PC-9 (cell line): ENCODE measurements around the gene CACNA1S. TPM values are rescaled to one million over a fixed set of nuclear protein-coding genes. Genes with fewer than 3 reads are reported as not detected.

ENCODE experiments used
- BruUV-seq: library from RNA; stranded (reverse); fragments of 400-500 nt; replicated peaks from 2 replicates; lab custom pipeline; 2021; lab: Mats Ljungman, UMichigan
- CTCF ChIA-PET: fragments of 300-600 bp; sonication (Branson Sonifier 250); formaldehyde crosslinking; loops from one replicate; lab custom pipeline; 2022; ENCODE audit warnings: antibody characterized with exemption; lab: Charles Lee
- POLR2A ChIA-PET: fragments of 300-600 bp; sonication (Branson Sonifier 250); formaldehyde crosslinking; loops from one replicate; lab custom pipeline; 2022; ENCODE audit warnings: antibody characterized with exemption; ENCODE audit not compliant: unreplicated experiment; lab: Charles Lee
- DNase-seq, 2 experiments: peaks; one replicate each; pipeline versions ENCODE4 v3.0.0 to v3.0.0-alpha.2; 2015 to 2022; ENCODE audit warnings: mixed read lengths in 1 of 2
- H2AFZ ChIP-seq: fragments of 200-600 bp; sonication (generic); 2 replicates; pipeline ENCODE4 v1.8.1; 2017; ENCODE audit warnings: antibody characterized with exemption
- H3F3A ChIP-seq: fragments of 200-600 bp; sonication (generic); 2 replicates; pipeline ENCODE4 v1.8.1; 2017; ENCODE audit warnings: antibody characterized with exemption, mild to moderate bottlenecking, low read depth; ENCODE audit not compliant: insufficient read depth
- H3K27ac ChIP-seq: fragments of 200-600 bp; sonication (generic); 2 replicates; pipeline ENCODE4 v1.6.1; 2016; ENCODE audit warnings: mixed run types
- H3K27me3 ChIP-seq: fragments of 200-600 bp; sonication (generic); 2 replicates; pipeline ENCODE4 v1.6.1; 2016; ENCODE audit warnings: low read depth, mixed run types; ENCODE audit not compliant: insufficient read depth
- H3K36me3 ChIP-seq: fragments of 200-600 bp; sonication (generic); 2 replicates; pipeline ENCODE4 v1.6.1; 2016; ENCODE audit warnings: low read depth, mixed run types
- H3K4me1 ChIP-seq: fragments of 200-600 bp; sonication (generic); replicated peaks from 2 replicates; pipeline ENCODE4 v1.6.1; 2016; ENCODE audit warnings: mixed run types; ENCODE audit not compliant: insufficient read depth
- H3K4me2 ChIP-seq: fragments of 200-600 bp; sonication (generic); 2 replicates; pipeline ENCODE4 v1.6.1; 2017; ENCODE audit warnings: mixed run types
- H3K4me3 ChIP-seq: fragments of 200-600 bp; sonication (generic); 2 replicates; pipeline ENCODE4 v1.6.1; 2016; ENCODE audit warnings: mixed run types
- H3K79me2 ChIP-seq: fragments of 200-600 bp; sonication (generic); 2 replicates; pipeline ENCODE4 v1.6.1; 2017; ENCODE audit warnings: low read depth, mixed run types
- H3K9me2 ChIP-seq: fragments of 200-600 bp; sonication (generic); 2 replicates; pipeline ENCODE4 v1.8.1; 2017; ENCODE audit warnings: mild to moderate bottlenecking; ENCODE audit not compliant: insufficient read depth
- H3K9me3 ChIP-seq: fragments of 200-600 bp; sonication (generic); 2 replicates; pipeline ENCODE4 v1.8.1; 2016; ENCODE audit warnings: low read depth; ENCODE audit not compliant: insufficient read depth
- H4K20me1 ChIP-seq: fragments of 200-600 bp; sonication (generic); 2 replicates; pipeline ENCODE4 v1.8.1; 2017; ENCODE audit not compliant: insufficient read depth
- EZH2 ChIP-seq: fragments of 200-600 bp; sonication (generic); IDR thresholded peaks from 2 replicates; pipeline ENCODE4 v1.8.0; 2017; ENCODE audit warnings: antibody characterized with exemption, low read depth
- intact Hi-C: fragments of 100-400 bp; cut with micrococcal nuclease; formaldehyde crosslinking; loops from one replicate; pipeline ENCODE4 v1.10.0; 2022; ENCODE audit not compliant: unreplicated experiment
- total RNA-seq: library from RNA; stranded (reverse); gene quantifications from 2 replicates; pipeline ENCODE4 v1.2.3, GENCODE V29; 2021
- TF ChIP-seq, protein P1 (sequence below): fragments of 200-600 bp; sonication (generic); conservative IDR thresholded peaks from 2 replicates; pipeline ENCODE4 v1.6.1; 2017; ENCODE audit warnings: mixed run types, antibody characterized with exemption, mild to moderate bottlenecking, moderate library complexity

Gene CACNA1S
- total RNA-seq, 1 experiment from 2014 or later = not detected

DNA sequence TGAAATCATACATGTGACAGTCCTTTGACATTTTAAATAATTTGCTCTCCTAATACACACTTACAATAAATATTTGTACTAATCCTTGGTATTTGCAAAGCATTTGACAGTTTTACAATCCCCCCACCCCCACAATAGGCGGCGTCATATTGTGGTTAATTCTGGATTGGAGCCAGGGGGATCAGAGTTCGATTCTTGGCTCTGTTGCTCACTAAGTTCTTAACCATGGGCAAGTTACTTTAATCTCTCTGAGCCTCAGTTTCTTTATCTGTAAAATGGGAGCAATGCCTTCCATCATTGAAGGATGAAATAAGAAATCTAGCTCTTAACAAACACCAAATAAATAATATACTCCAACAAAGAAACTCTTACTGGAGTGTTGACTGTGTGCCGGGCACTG, 23.8 kb downstream of the CACNA1S start:
- Histone ChIP-seq H3K36me3 (no peaks in the 10 kb centered on the region), H3K4me1 (no peaks in the 10 kb centered on the region), H3K27ac (no peak overlapping the region), H3F3A (no peaks in the 10 kb centered on the region), H3K79me2 (no peaks in the 10 kb centered on the region), H2AFZ (no peak overlapping the region), H3K4me3 (no peak overlapping the region), H3K9me3 (no peaks in the 10 kb centered on the region), H3K4me2 (no peak overlapping the region), H4K20me1 (no peaks in the 10 kb centered on the region), H3K27me3 (peaks cover 53% of the 10 kb centered on the region), H3K9me2 (no peaks in the 10 kb centered on the region)
- no peak for TF ChIP-seq EZH2
- TF ChIP-seq, protein P1, sequence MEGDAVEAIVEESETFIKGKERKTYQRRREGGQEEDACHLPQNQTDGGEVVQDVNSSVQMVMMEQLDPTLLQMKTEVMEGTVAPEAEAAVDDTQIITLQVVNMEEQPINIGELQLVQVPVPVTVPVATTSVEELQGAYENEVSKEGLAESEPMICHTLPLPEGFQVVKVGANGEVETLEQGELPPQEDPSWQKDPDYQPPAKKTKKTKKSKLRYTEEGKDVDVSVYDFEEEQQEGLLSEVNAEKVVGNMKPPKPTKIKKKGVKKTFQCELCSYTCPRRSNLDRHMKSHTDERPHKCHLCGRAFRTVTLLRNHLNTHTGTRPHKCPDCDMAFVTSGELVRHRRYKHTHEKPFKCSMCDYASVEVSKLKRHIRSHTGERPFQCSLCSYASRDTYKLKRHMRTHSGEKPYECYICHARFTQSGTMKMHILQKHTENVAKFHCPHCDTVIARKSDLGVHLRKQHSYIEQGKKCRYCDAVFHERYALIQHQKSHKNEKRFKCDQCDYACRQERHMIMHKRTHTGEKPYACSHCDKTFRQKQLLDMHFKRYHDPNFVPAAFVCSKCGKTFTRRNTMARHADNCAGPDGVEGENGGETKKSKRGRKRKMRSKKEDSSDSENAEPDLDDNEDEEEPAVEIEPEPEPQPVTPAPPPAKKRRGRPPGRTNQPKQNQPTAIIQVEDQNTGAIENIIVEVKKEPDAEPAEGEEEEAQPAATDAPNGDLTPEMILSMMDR = no peak
- DNase-seq = no peak
- CTCF ChIA-PET = no interaction called here
- intact Hi-C loops = no loop called here
- POLR2A ChIA-PET = no interaction called here
- no TSS peak for BruUV-seq

DNA sequence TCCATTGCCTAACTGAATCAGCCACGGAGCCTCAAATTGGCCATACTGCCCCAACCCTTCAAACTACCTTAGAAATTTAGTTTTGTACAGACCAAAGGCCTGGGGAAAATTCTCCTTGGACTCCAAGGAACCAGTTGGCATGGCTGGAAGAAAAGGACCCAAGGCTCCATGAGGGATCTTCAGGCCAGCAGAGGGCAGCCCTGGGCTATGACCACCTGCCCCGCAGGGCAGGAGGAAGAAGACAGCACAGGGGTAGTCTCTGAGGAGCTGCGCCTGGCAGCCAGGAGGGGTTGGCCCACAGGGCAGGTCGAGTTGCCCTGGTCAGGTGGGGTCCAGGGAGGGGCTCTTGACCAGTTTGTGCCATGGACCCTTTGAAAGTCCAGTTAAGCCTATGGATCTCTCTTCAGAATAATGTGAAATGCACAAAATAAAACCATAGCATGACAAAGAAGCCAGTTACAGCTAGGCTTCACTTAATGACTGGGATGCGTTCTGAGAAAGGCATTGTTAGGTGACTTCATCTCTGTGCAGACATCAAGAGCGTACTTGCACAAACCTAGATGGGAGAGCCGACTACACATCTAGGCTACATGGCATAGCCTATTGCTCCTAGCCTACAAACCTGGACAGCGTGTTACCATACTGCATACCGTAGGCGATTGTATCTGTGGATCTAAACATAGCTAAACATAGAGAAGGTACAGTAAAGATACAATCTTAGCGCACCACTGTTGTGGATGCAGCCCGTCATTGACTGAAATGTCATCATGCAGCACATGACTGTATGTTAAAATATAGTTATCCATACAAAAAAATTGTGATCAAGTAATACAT, 26.1 kb downstream of the CACNA1S start:
- no peaks in the 10 kb centered on the region for H4K20me1 ChIP-seq
- no peak overlapping the region for H3K27ac ChIP-seq
- TF ChIP-seq EZH2 = no peak
- TF ChIP-seq, protein P1 = peak; percentile 75
- DNase-seq = peak; percentile 41 to 62
- H3K4me1 ChIP-seq = no peaks in the 10 kb centered on the region
- no peaks in the 10 kb centered on the region for H3K9me2 ChIP-seq
- H3K9me3 ChIP-seq = no peaks in the 10 kb centered on the region
- H3K79me2 ChIP-seq = no peaks in the 10 kb centered on the region
- no peak overlapping the region for H3K4me3 ChIP-seq
- BruUV-seq = no TSS peak
- H3K36me3 ChIP-seq = no peaks in the 10 kb centered on the region
- intact Hi-C loops = loop anchor here (1.0 to 2.0 kb wide), 3 partner anchors 28 to 275 kb away; no protein-coding TSS in a partner anchor
- CTCF ChIA-PET = interaction anchor here (0.8 to 1.4 kb wide), 5 partner anchors 10 to 144 kb away, joined by 3 to 9 read pairs (median 3); no protein-coding TSS in a partner anchor
- no peak overlapping the region for H3K4me2 ChIP-seq
- H3K27me3 ChIP-seq = peaks cover 32% of the 10 kb centered on the region; the same call in 1 of the 2 replicates
- POLR2A ChIA-PET = interaction anchor here (0.6 kb wide), 1 partner anchor 42 kb away, joined by 4 read pairs; no protein-coding TSS in a partner anchor
- no peak overlapping the region for H2AFZ ChIP-seq
- no peaks in the 10 kb centered on the region for H3F3A ChIP-seq

DNA sequence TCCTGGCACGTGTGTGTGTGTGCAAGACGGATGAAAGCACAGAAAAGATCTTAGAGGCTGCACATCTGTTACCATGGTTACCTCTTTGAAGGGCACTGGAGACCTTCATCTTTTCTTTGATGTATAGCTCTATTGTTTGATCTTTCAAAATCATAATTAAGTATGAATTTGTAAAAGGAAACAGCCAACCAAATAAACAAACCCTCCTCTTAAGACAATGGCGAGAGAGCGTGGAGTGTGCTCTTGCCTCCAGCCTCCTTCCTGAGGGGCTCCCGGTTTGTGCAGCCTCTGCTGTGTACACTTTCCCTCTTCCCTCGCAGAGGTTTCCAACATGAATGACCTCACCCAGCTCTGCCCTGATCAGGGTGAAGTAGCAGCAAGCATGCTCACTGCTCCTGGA, 27.9 kb downstream of the CACNA1S start:
- H3K79me2 ChIP-seq = no peaks in the 10 kb centered on the region
- intact Hi-C loops = no loop called here
- TF ChIP-seq, protein P1 = no peak
- TF ChIP-seq EZH2 = no peak
- CTCF ChIA-PET = interaction anchor here (0.6 to 0.7 kb wide), 2 partner anchors 28 to 29 kb away, joined by 3 to 16 read pairs; partner anchors contain the start of gene CACNA1S
- no peak overlapping the region for H2AFZ ChIP-seq
- H4K20me1 ChIP-seq = no peaks in the 10 kb centered on the region
- no peaks in the 10 kb centered on the region for H3K4me1 ChIP-seq
- no peak overlapping the region for H3K4me2 ChIP-seq
- no TSS peak for BruUV-seq
- no peak overlapping the region for H3K27ac ChIP-seq
- H3F3A ChIP-seq = no peaks in the 10 kb centered on the region
- no peak overlapping the region for H3K4me3 ChIP-seq
- no peaks in the 10 kb centered on the region for H3K36me3 ChIP-seq
- POLR2A ChIA-PET = no interaction called here
- H3K9me2 ChIP-seq = no peaks in the 10 kb centered on the region
- H3K9me3 ChIP-seq = no peaks in the 10 kb centered on the region
- DNase-seq = no peak
- H3K27me3 ChIP-seq = peaks cover 39% of the 10 kb centered on the region; the same call in 1 of the 2 replicates
